Suprapubic skin (tissue), 4 donors: ENCODE data around the gene HAPLN2.

Experiments
- POLR2A ChIP-seq, 2 donors: fragments of 450-650 bp; IDR thresholded peaks; one replicate each; pipeline ENCODE4 v1.6.1; 2017; ENCODE audit warnings: antibody characterized with exemption in 2 of 2, mild to moderate bottlenecking in 2 of 2, moderate library complexity in 2 of 2
- POLR2AphosphoS5 ChIP-seq, 3 donors: sonication (generic); formaldehyde crosslinking; IDR thresholded peaks; one replicate each; pipeline ENCODE4 v1.6.1; 2017; ENCODE audit warnings: antibody characterized with exemption in 3 of 3
- TF ChIP-seq, protein P1 (sequence below), 2 donors: fragments of 200-600 bp in 1 of 2; fragments of 450-650 bp in 1 of 2; sonication (generic) in 1 of 2; IDR thresholded peaks; one replicate each; pipeline ENCODE4 v1.5.1; 2016 to 2019; ENCODE audit warnings: antibody characterized with exemption in 2 of 2, mild to moderate bottlenecking in 1 of 2, moderate library complexity in 1 of 2

DNA sequence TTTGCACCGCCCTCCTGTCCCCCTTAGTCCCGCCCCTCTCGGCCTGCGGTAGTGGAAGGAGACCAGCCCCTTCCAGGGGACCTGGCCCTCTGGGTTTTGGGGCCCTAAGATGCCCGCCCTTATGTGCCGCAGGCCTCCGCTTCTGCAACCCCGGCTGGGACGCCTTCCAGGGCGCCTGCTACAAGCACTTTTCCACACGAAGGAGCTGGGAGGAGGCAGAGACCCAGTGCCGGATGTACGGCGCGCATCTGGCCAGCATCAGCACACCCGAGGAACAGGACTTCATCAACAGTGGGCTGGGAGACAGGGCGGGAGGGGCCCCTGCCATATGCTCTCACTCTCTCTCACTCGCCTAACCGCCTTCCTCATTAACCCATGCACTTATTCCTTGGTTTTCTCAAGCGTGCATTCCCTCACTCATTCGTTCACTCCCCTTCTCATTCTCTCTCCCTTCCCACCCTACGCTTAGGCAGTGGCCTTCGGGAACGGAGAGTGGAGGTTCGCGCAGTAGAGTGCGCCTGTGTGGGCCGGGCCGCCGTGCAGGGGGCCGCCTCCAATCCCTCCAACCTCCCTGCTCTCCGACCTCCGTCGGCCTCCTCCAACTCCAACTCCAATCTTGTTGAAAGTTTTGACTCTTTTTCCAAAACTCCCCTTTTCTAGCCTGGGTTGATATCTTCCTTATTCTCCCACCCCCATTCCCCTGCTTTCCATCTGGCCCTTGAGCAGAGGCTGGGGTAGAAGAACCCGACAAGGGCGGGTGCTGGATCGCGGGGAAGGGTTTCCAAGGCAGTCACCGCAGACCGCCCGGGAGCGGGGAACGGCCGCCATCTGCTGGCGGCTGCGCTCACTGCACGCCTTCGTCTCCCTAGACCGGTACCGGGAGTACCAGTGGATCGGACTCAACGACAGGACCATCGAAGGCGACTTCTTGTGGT is 37.9 kb downstream of the HAPLN2 start:
- TF ChIP-seq POLR2AphosphoS5 (IDR thresholded peaks at IDR 0.05) (no peak), POLR2A (IDR thresholded peaks at IDR 0.05) (no peak)
- TF ChIP-seq, protein P1, sequence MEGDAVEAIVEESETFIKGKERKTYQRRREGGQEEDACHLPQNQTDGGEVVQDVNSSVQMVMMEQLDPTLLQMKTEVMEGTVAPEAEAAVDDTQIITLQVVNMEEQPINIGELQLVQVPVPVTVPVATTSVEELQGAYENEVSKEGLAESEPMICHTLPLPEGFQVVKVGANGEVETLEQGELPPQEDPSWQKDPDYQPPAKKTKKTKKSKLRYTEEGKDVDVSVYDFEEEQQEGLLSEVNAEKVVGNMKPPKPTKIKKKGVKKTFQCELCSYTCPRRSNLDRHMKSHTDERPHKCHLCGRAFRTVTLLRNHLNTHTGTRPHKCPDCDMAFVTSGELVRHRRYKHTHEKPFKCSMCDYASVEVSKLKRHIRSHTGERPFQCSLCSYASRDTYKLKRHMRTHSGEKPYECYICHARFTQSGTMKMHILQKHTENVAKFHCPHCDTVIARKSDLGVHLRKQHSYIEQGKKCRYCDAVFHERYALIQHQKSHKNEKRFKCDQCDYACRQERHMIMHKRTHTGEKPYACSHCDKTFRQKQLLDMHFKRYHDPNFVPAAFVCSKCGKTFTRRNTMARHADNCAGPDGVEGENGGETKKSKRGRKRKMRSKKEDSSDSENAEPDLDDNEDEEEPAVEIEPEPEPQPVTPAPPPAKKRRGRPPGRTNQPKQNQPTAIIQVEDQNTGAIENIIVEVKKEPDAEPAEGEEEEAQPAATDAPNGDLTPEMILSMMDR (IDR thresholded peaks at IDR 0.05), result peak; percentile 92 to 96
